ENCODE data around the gene BRME1. TPM values are rescaled to one million over a fixed set of nuclear protein-coding genes. Genes with fewer than 3 reads are reported as not detected.

Gene BRME1
- total and polyA plus RNA-seq, 2 of the 13 experiments (the other 11 are each of a cell fraction or from before 2014, with no cell fraction given) = 0.74 to 1.5 TPM

- TF ChIP-seq ZBTB10 (CRISPR knock-in tag; IDR thresholded peaks at IDR 0.05; ENCODE audit: borderline replicate concordance) = peak; percentile 82; the same call in 1 of the 2 replicates
- TF ChIP-seq ARID3A (IDR thresholded peaks at IDR 0.05; ENCODE audit: low read depth, low read length) = no peak
- no peak for TF ChIP-seq ARNT2 (CRISPR knock-in tag; IDR thresholded peaks at IDR 0.05; ENCODE audit: low read depth)
- TF ChIP-seq NFKBIZ (CRISPR knock-in tag; IDR thresholded peaks at IDR 0.05) = no peak
- no peak for TF ChIP-seq PHF5A (CRISPR knock-in tag; IDR thresholded peaks at IDR 0.05; ENCODE audit: low read depth, unreplicated experiment)
- peak; percentile 34; the same call in 1 of the 2 replicates for TF ChIP-seq BCL6 (CRISPR knock-in tag; IDR thresholded peaks at IDR 0.05)
- peak; percentile 38 for TF ChIP-seq MAX (IDR thresholded peaks at IDR 0.05)
- no peak for TF ChIP-seq MED8 (CRISPR knock-in tag; IDR thresholded peaks at IDR 0.05; ENCODE audit: insufficient replicate concordance)
- TF ChIP-seq ZBED4 (CRISPR knock-in tag; IDR thresholded peaks at IDR 0.05; ENCODE audit: borderline replicate concordance) = no peak
- peak; percentile 54; the same call in 1 of the 2 replicates for TF ChIP-seq GATAD2A (CRISPR knock-in tag; IDR thresholded peaks at IDR 0.05)
- peak; percentile 35; the same call in 1 of the 2 replicates for TF ChIP-seq SP5 (CRISPR knock-in tag; IDR thresholded peaks at IDR 0.05; ENCODE audit: borderline replicate concordance, low read depth)
- no peak for TF ChIP-seq HMG20B (CRISPR knock-in tag; conservative IDR thresholded peaks at IDR 0.05)
- no peak for TF ChIP-seq MED13 (CRISPR knock-in tag; IDR thresholded peaks at IDR 0.05)
- TF ChIP-seq DNMT3B (CRISPR knock-in tag; conservative IDR thresholded peaks at IDR 0.05) = no peak
- TF ChIP-seq ZNF550 (CRISPR knock-in tag; IDR thresholded peaks at IDR 0.05; ENCODE audit: borderline replicate concordance) = no peak
- TF ChIP-seq NFRKB (IDR thresholded peaks at IDR 0.05) = no peak
- TF ChIP-seq CC2D1A (CRISPR knock-in tag; IDR thresholded peaks at IDR 0.05) = no peak
- TF ChIP-seq PAX8 (CRISPR knock-in tag; IDR thresholded peaks at IDR 0.05; ENCODE audit: borderline replicate concordance) = no peak
- TF ChIP-seq E2F2 (CRISPR knock-in tag; IDR thresholded peaks at IDR 0.05; ENCODE audit: borderline replicate concordance) = no peak
- TF ChIP-seq NFE2L2 (IDR thresholded peaks at IDR 0.05; ENCODE audit: low read length) = no peak
Measured at GRCh38 chr19:13847407-13848339, 58.2 kb downstream of the BRME1 start (continued).
